HUES6 (cell line): ENCODE measurements around the gene KRT33A.

Experiments
- H3K27ac ChIP-seq: 2 replicates; pipeline ENCODE4 v1.7.0; 2013; ENCODE audit warnings: low read depth, mild to moderate bottlenecking, low read length, inconsistent platforms
- H3K27me3 ChIP-seq: 2 replicates; pipeline ENCODE4 v1.6.1; 2013; ENCODE audit warnings: low read length; ENCODE audit not compliant: control insufficient read depth, insufficient read depth
- H3K36me3 ChIP-seq: 2 replicates; pipeline ENCODE4 v1.6.1; 2013; ENCODE audit warnings: low read length; ENCODE audit not compliant: control insufficient read depth, insufficient read depth
- H3K4me1 ChIP-seq: 2 replicates; pipeline ENCODE4 v1.6.1; 2013; ENCODE audit warnings: low read length; ENCODE audit not compliant: control insufficient read depth, insufficient read depth
- H3K4me3 ChIP-seq: 2 replicates; pipeline ENCODE4 v1.5.1; 2013; ENCODE audit warnings: low read depth, low read length
- H3K9ac ChIP-seq: one replicate; pipeline ENCODE4 v1.6.1; 2013; ENCODE audit warnings: mild to moderate bottlenecking, low read length
- H3K9me3 ChIP-seq: 2 replicates; pipeline ENCODE4 v1.6.1; 2013; ENCODE audit warnings: low read depth, low read length; ENCODE audit not compliant: control insufficient read depth, insufficient read depth

Gene KRT33A

GRCh38 chr17:41340494-41340893, 10.1 kb downstream of the KRT33A start:
- Histone ChIP-seq H3K9me3 (peaks cover 27% of the 10 kb centered on the region), H3K4me1 (no peaks in the 10 kb centered on the region), H3K9ac (no peak overlapping the region), H3K36me3 (no peaks in the 10 kb centered on the region), H3K27ac (no peak overlapping the region), H3K4me3 (no peak overlapping the region), H3K27me3 (no peaks in the 10 kb centered on the region)

- Histone ChIP-seq H3K9me3 (peaks cover 23% of the 10 kb centered on the region), H3K27ac (no peak overlapping the region), H3K27me3 (no peaks in the 10 kb centered on the region), H3K4me1 (no peaks in the 10 kb centered on the region), H3K4me3 (no peak overlapping the region), H3K9ac (no peak overlapping the region), H3K36me3 (no peaks in the 10 kb centered on the region)
These were observed 11.0 kb downstream of the KRT33A start for GRCh38 chr17:41339571-41340172.

GRCh38 chr17:41338961-41339485, 11.6 kb downstream of the KRT33A start:
- no peak overlapping the region for H3K4me3 ChIP-seq
- H3K36me3 ChIP-seq: no peaks in the 10 kb centered on the region
- no peak overlapping the region for H3K27ac ChIP-seq
- no peaks in the 10 kb centered on the region for H3K4me1 ChIP-seq
- H3K9ac ChIP-seq: no peak overlapping the region
- no peaks in the 10 kb centered on the region for H3K27me3 ChIP-seq
- peaks cover 23% of the 10 kb centered on the region for H3K9me3 ChIP-seq

GRCh38 chr17:41335747-41336146, 14.9 kb downstream of the KRT33A start:
- Histone ChIP-seq H3K4me1 (no peaks in the 10 kb centered on the region), H3K9me3 (no peaks in the 10 kb centered on the region), H3K27ac (no peak overlapping the region), H3K4me3 (no peak overlapping the region), H3K36me3 (no peaks in the 10 kb centered on the region), H3K27me3 (no peaks in the 10 kb centered on the region), H3K9ac (no peak overlapping the region)

GRCh38 chr17:41334385-41335305, 16.0 kb downstream of the KRT33A start:
- Histone ChIP-seq H3K9me3 (no peaks in the 10 kb centered on the region), H3K36me3 (no peaks in the 10 kb centered on the region), H3K4me3 (no peak overlapping the region), H3K9ac (no peak overlapping the region), H3K27ac (no peak overlapping the region), H3K4me1 (no peaks in the 10 kb centered on the region), H3K27me3 (no peaks in the 10 kb centered on the region)

GRCh38 chr17:41333836-41334235, 16.8 kb downstream of the KRT33A start:
- Histone ChIP-seq H3K27me3 (no peaks in the 10 kb centered on the region), H3K27ac (no peak overlapping the region), H3K4me1 (no peaks in the 10 kb centered on the region), H3K4me3 (no peak overlapping the region), H3K36me3 (no peaks in the 10 kb centered on the region), H3K9me3 (no peaks in the 10 kb centered on the region), H3K9ac (no peak overlapping the region)

GRCh38 chr17:41333098-41333497, 17.5 kb downstream of the KRT33A start:
- no peaks in the 10 kb centered on the region for H3K36me3 ChIP-seq
- H3K9ac ChIP-seq: no peak overlapping the region
- no peaks in the 10 kb centered on the region for H3K27me3 ChIP-seq
- no peaks in the 10 kb centered on the region for H3K4me1 ChIP-seq
- H3K27ac ChIP-seq: no peak overlapping the region
- no peak overlapping the region for H3K4me3 ChIP-seq
- H3K9me3 ChIP-seq: no peaks in the 10 kb centered on the region

GRCh38 chr17:41332239-41332638, 18.4 kb downstream of the KRT33A start:
- Histone ChIP-seq H3K36me3 (no peaks in the 10 kb centered on the region), H3K27me3 (no peaks in the 10 kb centered on the region), H3K4me3 (no peak overlapping the region), H3K9me3 (no peaks in the 10 kb centered on the region), H3K27ac (no peak overlapping the region), H3K9ac (no peak overlapping the region), H3K4me1 (no peaks in the 10 kb centered on the region)

GRCh38 chr17:41331606-41332005, 19.0 kb downstream of the KRT33A start:
- Histone ChIP-seq H3K4me1 (no peaks in the 10 kb centered on the region), H3K9me3 (no peaks in the 10 kb centered on the region), H3K27ac (no peak overlapping the region), H3K36me3 (no peaks in the 10 kb centered on the region), H3K4me3 (no peak overlapping the region), H3K9ac (no peak overlapping the region), H3K27me3 (no peaks in the 10 kb centered on the region)

GRCh38 chr17:41329279-41329948, 21.2 kb downstream of the KRT33A start:
- Histone ChIP-seq H3K9ac (no peak overlapping the region), H3K27me3 (no peaks in the 10 kb centered on the region), H3K4me1 (no peaks in the 10 kb centered on the region), H3K36me3 (no peaks in the 10 kb centered on the region), H3K4me3 (no peak overlapping the region), H3K27ac (no peak overlapping the region), H3K9me3 (no peaks in the 10 kb centered on the region)

GRCh38 chr17:41328207-41328606, 22.4 kb downstream of the KRT33A start:
- H3K27ac ChIP-seq: no peak overlapping the region
- H3K4me1 ChIP-seq: no peaks in the 10 kb centered on the region
- H3K4me3 ChIP-seq: no peak overlapping the region
- no peak overlapping the region for H3K9ac ChIP-seq
- H3K27me3 ChIP-seq: no peaks in the 10 kb centered on the region
- H3K36me3 ChIP-seq: no peaks in the 10 kb centered on the region
- H3K9me3 ChIP-seq: no peaks in the 10 kb centered on the region
